ENCODE measurements around the gene LIN52. TPM values are rescaled to one million over a fixed set of nuclear protein-coding genes. Genes with fewer than 3 reads are reported as not detected.

LIN52 gene
- total and polyA plus RNA-seq, 2 of the 13 experiments (the other 11 are each of a cell fraction or from before 2014, with no cell fraction given): 11.4 to 23.3 TPM

DNA sequence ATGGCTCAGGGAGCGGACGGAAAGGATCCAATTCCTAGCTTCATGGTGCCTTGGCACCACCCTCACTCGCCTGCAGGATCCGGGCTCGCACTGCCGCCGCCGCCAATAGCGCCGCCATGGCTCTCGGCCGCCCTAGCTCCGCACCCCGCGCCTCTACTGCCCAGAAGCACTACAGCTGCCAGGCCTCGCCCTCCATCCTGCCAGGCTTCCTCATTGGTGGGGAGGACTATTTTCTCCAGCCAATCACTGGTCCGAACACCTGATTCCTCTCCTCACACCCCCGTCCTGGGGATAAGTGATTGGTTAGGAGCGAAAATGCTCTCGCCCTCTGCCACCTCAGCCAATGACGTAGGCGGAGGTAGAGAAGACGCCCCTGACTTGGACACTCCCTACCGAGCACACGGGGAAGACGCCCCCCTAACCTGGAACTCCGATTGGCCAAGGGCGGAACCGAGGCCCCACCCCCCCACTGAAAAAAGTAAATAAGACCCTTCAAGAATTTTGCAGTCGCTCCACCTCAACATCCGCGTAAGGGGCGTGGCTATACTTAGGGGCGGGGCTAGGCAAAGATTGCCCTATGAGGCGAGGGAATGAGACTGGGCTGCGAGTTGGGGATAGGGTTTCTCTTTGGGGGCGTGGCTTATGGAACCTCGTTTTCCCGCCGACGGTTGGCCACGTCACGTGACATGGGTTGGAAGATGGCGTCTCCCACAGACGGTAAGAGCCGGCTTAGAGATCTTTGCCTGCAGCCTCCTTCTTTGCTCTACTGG lies at the start of gene LIN52, which contains the start of gene ALDH6A1 (continued):
- TF ChIP-seq ZFYVE20 (CRISPR knock-in tag; IDR thresholded peaks at IDR 0.05; ENCODE audit: borderline replicate concordance, low read depth) (no peak), ZNF556 (CRISPR knock-in tag; IDR thresholded peaks at IDR 0.05; ENCODE audit: borderline replicate concordance) (no peak), YY1 (IDR thresholded peaks at IDR 0.05; ENCODE audit: insufficient read depth, insufficient replicate concordance, low read depth, low read length) (peak; percentile 94), ZNF570 (CRISPR knock-in tag; IDR thresholded peaks at IDR 0.05; ENCODE audit: borderline replicate concordance) (no peak), ZSCAN31 (CRISPR knock-in tag; IDR thresholded peaks at IDR 0.05; ENCODE audit: low read depth) (no peak), ZNF225 (CRISPR knock-in tag; IDR thresholded peaks at IDR 0.05) (no peak), JUND (CRISPR knock-in tag; IDR thresholded peaks at IDR 0.05) (no peak), PLRG1 (conservative IDR thresholded peaks at IDR 0.05) (no peak), RFXANK (CRISPR knock-in tag; IDR thresholded peaks at IDR 0.05) (no peak), MED13 (CRISPR knock-in tag; IDR thresholded peaks at IDR 0.05) (no peak), ETV5 (CRISPR knock-in tag; IDR thresholded peaks at IDR 0.05; ENCODE audit: borderline replicate concordance) (no peak), FLYWCH1 (CRISPR knock-in tag; IDR thresholded peaks at IDR 0.05) (no peak), TAF1 (CRISPR knock-in tag; IDR thresholded peaks at IDR 0.05) (peak; percentile 95), NFE2L2 (IDR thresholded peaks at IDR 0.05; ENCODE audit: low read length) (no peak), POLR2A (IDR thresholded peaks at IDR 0.05; ENCODE audit: insufficient read depth in 1 of 2, low read depth in 2 of 2, low read length in 2 of 2) (peak; percentile 89 to 92), PAWR (CRISPR knock-in tag; IDR thresholded peaks at IDR 0.05; ENCODE audit: borderline replicate concordance) (no peak), ZNF451 (CRISPR knock-in tag; IDR thresholded peaks at IDR 0.05) (peak; percentile 67; the same call in 1 of the 2 replicates)
- TF ChIP-seq, protein P1, sequence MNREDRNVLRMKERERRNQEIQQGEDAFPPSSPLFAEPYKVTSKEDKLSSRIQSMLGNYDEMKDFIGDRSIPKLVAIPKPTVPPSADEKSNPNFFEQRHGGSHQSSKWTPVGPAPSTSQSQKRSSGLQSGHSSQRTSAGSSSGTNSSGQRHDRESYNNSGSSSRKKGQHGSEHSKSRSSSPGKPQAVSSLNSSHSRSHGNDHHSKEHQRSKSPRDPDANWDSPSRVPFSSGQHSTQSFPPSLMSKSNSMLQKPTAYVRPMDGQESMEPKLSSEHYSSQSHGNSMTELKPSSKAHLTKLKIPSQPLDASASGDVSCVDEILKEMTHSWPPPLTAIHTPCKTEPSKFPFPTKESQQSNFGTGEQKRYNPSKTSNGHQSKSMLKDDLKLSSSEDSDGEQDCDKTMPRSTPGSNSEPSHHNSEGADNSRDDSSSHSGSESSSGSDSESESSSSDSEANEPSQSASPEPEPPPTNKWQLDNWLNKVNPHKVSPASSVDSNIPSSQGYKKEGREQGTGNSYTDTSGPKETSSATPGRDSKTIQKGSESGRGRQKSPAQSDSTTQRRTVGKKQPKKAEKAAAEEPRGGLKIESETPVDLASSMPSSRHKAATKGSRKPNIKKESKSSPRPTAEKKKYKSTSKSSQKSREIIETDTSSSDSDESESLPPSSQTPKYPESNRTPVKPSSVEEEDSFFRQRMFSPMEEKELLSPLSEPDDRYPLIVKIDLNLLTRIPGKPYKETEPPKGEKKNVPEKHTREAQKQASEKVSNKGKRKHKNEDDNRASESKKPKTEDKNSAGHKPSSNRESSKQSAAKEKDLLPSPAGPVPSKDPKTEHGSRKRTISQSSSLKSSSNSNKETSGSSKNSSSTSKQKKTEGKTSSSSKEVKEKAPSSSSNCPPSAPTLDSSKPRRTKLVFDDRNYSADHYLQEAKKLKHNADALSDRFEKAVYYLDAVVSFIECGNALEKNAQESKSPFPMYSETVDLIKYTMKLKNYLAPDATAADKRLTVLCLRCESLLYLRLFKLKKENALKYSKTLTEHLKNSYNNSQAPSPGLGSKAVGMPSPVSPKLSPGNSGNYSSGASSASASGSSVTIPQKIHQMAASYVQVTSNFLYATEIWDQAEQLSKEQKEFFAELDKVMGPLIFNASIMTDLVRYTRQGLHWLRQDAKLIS (CRISPR knock-in tag; IDR thresholded peaks at IDR 0.05): no peak
- TF ChIP-seq, protein P2, sequence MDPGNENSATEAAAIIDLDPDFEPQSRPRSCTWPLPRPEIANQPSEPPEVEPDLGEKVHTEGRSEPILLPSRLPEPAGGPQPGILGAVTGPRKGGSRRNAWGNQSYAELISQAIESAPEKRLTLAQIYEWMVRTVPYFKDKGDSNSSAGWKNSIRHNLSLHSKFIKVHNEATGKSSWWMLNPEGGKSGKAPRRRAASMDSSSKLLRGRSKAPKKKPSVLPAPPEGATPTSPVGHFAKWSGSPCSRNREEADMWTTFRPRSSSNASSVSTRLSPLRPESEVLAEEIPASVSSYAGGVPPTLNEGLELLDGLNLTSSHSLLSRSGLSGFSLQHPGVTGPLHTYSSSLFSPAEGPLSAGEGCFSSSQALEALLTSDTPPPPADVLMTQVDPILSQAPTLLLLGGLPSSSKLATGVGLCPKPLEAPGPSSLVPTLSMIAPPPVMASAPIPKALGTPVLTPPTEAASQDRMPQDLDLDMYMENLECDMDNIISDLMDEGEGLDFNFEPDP (CRISPR knock-in tag; conservative IDR thresholded peaks at IDR 0.05): no peak
- TF ChIP-seq, protein P3, sequence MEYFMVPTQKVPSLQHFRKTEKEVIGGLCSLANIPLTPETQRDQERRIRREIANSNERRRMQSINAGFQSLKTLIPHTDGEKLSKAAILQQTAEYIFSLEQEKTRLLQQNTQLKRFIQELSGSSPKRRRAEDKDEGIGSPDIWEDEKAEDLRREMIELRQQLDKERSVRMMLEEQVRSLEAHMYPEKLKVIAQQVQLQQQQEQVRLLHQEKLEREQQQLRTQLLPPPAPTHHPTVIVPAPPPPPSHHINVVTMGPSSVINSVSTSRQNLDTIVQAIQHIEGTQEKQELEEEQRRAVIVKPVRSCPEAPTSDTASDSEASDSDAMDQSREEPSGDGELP (IDR thresholded peaks at IDR 0.05; ENCODE audit: borderline replicate concordance, low read depth): peak; percentile 86; the same call in 1 of the 2 replicates
- TF ChIP-seq, protein P4, sequence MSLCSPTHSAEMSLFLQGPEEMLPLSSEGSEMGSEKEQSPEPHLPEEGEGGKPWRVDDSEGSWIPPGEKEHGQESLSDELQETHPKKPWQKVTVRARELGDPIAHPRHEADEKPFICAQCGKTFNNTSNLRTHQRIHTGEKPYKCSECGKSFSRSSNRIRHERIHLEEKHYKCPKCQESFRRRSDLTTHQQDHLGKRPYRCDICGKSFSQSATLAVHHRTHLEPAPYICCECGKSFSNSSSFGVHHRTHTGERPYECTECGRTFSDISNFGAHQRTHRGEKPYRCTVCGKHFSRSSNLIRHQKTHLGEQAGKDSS (CRISPR knock-in tag; IDR thresholded peaks at IDR 0.05; ENCODE audit: borderline replicate concordance, low read depth): peak; percentile 36; the same call in 1 of the 2 replicates
- TF ChIP-seq, protein P5, sequence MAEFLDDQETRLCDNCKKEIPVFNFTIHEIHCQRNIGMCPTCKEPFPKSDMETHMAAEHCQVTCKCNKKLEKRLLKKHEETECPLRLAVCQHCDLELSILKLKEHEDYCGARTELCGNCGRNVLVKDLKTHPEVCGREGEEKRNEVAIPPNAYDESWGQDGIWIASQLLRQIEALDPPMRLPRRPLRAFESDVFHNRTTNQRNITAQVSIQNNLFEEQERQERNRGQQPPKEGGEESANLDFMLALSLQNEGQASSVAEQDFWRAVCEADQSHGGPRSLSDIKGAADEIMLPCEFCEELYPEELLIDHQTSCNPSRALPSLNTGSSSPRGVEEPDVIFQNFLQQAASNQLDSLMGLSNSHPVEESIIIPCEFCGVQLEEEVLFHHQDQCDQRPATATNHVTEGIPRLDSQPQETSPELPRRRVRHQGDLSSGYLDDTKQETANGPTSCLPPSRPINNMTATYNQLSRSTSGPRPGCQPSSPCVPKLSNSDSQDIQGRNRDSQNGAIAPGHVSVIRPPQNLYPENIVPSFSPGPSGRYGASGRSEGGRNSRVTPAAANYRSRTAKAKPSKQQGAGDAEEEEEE (CRISPR knock-in tag; IDR thresholded peaks at IDR 0.05; ENCODE audit: borderline replicate concordance): no peak

Measured in HepG2 (cell line).